Measurements from ENCODE around the gene ARL4D.
"Not testable (repeated sequence)": the region's sequence is repeated elsewhere in the genome, so short reads cannot be mapped to it uniquely, and the experiment has no call there.

The ARL4D gene

DNA sequence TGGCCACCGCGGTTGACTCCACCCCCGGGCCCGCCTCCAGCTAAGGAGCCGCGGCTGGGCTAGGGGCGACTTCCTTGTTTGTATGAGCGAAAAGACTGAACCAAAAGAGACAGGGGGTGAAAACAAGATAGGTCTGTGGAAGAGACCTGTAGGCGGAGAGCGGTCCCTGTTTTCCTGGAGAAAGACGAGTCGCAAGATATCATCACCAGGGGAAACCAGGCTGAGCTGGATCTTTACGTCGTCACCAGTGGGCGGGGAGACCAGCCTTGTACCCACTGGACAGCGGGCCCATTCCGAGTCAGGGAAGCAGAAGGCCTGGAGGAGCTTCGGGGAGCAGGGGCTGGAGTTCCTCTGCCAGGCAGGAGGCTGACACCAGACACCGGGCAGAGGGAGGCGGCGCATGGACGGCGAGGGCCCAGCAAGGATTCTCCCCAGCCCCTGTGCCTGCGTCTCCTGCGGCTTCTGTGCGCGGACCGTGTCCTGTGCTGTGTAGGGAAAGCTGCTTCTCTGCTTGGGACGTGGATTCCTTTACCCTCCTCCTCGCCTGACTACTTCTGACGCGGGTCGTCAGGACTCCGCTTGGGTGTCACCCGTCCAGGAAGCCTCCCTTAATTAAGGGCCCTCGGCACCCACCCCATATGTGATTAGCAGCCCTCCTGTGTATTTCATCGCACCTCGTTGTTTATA is 10.3 kb upstream of the ARL4D start:
- in situ Hi-C loops (cut with HindIII; ENCODE audit: low pct_ligation_motif_present, low pct_unique_long_range_greater_than_20kb, low sequenced_read_pairs): no loop called here
- DNase-seq: peak; percentile 90

DNA sequence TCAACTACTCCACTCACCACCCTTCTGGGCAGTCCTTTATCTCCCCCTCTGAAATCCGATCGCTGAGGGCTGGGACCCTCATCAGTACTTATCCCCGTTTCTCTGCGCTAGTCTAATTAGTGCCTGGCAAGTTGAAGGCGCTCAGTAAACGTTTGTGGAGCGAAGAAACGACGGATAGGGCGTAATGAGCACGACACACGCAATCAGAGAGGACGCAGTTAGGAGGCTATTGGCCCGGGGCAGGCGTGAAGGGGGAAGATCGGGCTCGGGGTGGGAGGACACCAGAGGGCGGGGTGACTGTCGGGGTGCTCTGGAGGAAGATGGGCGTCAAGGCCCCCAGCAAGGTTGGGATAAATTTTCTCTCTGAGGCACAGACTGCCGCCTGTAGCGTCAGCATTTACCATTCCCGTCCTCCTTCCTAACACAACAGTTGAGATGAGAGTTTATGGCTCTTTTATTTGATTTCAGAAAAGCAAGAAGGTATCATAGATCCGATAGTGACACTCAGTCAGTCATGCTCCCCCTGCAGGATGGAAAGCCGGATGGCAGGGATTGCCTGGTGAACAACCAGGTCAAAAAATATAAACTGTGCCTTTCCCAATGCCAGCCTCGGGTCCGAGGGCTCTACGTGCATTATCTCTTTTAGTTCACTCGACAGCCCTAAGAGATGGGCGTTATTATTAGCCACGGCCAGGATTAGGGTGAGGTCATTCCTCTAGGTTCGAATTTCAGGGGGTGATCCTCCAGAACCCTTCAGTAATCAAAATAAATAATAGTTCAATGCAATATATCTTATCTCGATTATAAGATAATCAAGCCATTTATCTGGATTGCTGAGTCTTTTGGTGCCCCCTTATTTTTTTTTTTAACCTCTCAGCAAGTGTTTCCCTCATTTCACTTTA is 9.5 kb upstream of the ARL4D start:
- peak; percentile 87 for DNase-seq
- in situ Hi-C loops (cut with HindIII; ENCODE audit: low pct_ligation_motif_present, low pct_unique_long_range_greater_than_20kb, low sequenced_read_pairs): no loop called here

DNA sequence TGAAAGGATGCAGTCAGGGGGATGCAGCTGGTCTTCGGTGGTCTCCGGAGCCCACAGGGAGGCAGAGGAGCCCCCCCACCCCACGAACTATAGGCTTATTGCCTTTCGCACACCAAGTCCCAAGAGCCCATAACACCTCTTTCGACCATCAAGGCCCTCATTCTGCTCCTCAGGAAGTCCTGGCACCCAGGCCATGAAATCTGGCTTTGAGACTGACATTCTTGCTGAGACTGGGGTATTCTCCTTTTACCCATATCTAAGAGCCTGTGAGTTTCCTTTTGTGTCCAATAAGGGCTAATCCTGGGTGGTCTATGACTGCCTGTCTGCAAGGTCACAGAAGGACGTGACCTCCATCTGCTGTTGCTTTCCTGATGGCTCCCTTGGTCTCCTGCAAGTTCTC is 6.4 kb upstream of the ARL4D start:
- DNase-seq: no peak
- in situ Hi-C loops (cut with HindIII; ENCODE audit: low pct_ligation_motif_present, low pct_unique_long_range_greater_than_20kb, low sequenced_read_pairs): no loop called here

DNA sequence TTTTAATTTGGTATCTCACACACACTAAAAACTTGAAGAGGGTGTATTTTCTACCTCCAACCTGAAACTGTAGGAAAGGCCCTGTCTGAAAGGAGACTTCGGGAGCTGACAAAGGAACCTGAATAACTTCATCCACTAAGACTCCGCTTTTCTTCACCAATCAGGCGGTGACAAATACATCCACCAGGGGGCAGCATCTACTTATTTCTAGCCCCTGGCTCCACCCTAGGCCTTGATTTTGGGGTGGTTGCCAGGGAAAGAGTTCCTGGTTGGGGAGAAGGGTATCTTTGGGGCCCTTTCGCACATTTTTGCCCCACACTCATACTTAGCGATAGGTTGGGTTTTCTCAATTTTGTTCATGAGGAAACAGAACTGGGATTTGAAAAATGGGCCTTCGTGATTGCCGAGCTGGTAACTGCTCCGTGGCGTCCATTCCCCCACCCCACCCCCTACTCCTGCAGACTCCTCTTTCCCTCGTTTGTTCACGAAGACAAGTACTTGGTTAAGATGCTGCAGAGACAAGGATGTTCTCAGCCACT is 4.8 kb upstream of the ARL4D start:
- peak; percentile 87 for DNase-seq
- in situ Hi-C loops (cut with HindIII; ENCODE audit: low pct_ligation_motif_present, low pct_unique_long_range_greater_than_20kb, low sequenced_read_pairs): no loop called here

DNA sequence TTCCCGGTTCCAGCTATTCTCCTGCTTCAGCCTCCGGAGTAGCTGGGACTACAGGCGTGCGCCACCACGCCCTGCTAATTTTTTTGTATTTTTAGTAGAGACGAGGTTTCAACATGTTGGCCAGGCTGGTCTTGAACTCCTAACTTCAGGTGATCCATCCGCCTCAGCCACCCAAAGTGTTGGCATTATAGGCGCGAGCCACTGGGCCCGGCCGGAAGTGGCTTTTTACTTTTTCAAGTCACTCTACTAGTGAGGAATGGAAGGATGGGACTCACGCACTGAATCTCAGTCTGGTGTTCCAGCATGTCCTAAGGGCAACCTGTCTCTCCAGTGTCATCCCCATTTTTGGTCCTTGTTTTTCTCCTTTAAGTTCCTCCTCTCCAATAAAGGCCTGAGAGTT is 4.1 kb upstream of the ARL4D start:
- DNase-seq; in situ Hi-C loops (cut with HindIII; ENCODE audit: low pct_ligation_motif_present, low pct_unique_long_range_greater_than_20kb, low sequenced_read_pairs): not testable (repeated sequence)

DNA sequence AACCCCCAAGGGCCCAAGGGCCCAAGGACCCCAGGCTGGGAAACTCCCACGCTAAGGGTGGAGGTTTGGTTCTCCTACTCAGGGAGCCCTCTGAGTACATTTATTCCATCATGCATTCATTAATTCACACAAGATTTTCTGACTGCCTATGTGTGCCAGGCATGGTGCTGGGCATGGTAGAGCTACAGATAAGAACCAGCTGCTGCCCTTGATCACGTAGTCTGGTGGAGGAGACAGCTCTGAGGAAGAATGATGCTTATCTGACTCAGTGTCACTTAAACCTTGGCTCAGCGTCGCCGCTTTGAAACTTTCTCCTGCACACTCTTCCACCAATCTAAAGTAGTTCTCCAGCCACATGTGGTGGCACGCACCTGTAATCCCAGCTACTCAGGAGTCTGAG is 3.6 kb upstream of the ARL4D start:
- in situ Hi-C loops (cut with HindIII; ENCODE audit: low pct_ligation_motif_present, low pct_unique_long_range_greater_than_20kb, low sequenced_read_pairs): no loop called here
- DNase-seq: no peak

DNA sequence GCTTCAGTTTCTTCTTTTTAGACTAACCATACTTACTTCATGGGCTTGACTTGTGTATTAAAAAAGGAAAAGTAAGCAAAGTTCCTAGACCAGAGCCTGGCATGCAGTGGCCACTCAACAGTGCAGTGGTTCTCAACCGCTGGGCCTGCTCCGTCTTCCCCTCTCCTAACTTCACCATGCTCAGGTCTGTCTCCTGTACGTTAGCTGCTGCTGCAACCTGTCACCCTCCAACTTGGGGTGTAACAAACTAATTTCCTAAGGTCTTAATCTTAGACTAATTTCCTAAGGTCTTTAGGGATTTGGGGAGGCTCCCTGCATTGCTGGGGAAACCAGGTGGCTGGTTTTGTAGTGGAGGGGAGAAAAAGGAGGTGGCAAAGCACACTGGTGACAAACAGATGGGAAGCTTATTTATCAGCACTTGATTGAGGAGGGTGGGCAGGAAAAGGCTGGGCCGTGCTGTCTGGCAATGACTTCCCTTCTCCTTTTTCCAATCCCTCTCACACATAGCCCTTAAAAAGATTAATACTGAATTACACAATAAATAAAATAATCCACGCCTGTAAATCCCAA is 2.2 kb upstream of the ARL4D start:
- in situ Hi-C loops (cut with HindIII; ENCODE audit: low pct_ligation_motif_present, low pct_unique_long_range_greater_than_20kb, low sequenced_read_pairs): no loop called here
- no peak for DNase-seq

DNA sequence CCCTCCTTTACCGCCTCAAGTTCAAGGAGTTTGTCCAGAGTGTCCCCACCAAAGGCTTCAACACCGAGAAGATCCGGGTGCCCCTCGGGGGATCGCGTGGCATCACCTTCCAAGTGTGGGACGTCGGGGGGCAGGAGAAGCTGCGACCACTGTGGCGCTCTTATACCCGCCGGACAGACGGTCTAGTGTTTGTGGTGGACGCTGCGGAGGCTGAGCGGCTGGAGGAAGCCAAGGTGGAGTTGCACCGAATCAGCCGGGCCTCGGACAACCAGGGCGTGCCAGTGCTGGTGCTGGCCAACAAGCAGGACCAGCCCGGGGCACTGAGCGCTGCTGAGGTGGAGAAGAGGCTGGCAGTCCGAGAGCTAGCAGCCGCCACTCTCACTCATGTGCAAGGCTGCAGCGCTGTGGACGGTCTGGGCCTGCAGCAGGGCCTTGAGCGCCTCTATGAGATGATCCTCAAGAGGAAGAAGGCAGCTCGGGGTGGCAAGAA is 1.1 kb downstream of the ARL4D start:
- no peak for DNase-seq
- in situ Hi-C loops (cut with HindIII; ENCODE audit: low pct_ligation_motif_present, low pct_unique_long_range_greater_than_20kb, low sequenced_read_pairs): no loop called here

DNA sequence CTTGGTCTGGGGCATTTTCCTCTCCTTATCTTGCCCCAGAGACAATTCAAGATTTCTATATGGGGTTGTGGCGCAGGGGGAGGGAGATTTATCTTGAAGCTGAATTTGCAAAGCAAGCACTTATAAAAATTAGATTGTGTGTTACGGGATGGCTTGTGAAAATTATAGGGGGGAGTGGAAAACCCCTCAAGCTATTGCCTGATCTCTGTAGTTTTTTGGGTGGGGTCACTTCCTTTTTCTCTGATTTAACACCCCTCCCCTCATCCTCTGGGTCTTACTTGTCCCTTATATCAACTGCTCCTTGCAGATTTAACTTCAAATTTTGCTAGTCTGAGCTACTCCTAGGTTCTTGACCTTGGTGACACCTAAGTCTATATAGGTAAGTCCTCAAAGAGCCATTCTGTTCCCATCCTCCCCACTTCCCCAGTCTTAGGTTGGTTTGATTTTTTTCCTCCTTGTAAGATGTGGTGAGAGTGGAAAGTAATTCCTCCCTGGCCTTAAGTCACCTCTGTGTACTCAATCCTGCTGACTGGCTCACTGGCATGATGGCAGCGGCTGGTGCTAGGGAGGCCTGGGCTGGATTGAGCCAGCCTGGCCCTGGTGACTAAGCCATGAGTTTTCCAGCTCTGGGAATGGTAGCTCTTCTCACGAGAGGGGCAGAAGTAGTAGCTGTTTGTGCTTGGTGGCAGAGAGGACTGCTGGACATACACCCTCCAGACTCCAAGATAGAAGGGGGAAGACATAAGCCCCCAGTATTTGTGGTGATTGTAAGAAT is 2.3 kb downstream of the ARL4D start:
- in situ Hi-C loops (cut with HindIII; ENCODE audit: low pct_ligation_motif_present, low pct_unique_long_range_greater_than_20kb, low sequenced_read_pairs): no loop called here
- peak; percentile 88 for DNase-seq

DNA sequence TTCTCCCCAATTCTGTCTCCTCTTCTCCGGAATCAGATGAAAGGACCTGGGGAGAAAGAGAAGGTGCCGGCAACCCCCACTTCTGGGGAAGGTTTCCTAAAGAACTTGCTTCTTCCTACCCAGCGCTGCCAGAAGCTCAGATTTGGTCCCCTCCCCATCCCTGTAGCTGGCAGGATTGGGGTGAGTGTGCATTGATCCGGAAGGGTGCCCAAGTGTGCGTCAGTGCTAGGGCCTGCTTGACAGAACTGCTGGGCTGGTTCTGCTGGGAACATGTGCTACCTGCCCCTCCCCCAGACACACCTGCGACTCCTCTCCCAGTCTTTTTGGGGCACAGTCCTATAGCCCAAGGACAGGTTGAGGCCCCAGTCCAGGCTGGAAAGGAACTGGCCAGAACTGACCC is 3.3 kb downstream of the ARL4D start:
- peak; percentile 76 for DNase-seq
- in situ Hi-C loops (cut with HindIII; ENCODE audit: low pct_ligation_motif_present, low pct_unique_long_range_greater_than_20kb, low sequenced_read_pairs): no loop called here

DNA sequence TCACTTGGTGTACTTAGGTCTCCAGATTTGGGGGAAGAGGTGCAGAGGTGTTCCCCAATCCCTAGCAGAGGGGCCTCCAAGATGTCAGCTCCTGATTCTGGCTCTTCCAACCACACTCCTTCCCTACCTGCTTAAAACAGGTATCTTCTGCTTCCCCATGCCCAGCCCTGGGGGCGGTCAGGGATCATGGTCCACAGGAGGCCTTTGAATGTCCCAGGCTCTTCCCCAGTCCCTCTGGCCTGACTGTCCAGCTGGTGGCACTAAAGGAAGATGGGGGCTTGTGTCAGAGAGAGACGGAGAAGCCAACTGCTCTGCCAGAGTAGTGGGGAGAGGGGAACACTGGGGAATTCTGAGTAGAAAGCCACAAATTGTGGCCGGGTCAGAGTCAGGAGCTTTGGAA is 3.8 kb downstream of the ARL4D start:
- DNase-seq: no peak
- in situ Hi-C loops (cut with HindIII; ENCODE audit: low pct_ligation_motif_present, low pct_unique_long_range_greater_than_20kb, low sequenced_read_pairs): no loop called here

DNA sequence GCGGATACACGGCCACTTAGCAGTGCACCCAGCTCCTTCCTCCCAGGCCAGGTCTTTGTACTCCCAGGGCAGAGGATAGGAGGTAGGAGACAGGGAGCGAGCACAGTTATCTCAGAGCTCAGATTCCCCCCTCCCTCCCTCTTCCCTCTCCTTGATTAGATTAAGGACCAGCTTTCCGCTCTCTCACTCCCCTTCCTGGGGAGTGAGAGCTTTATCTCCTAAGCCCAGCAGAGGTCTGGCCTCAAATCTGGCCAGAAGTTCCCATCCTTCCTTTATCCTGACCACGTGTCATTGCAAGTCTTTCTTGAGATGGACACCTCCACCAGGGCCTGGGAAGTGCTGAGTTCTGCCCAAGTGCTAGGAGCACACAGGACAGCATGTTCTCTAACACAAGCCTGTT is 5.1 kb downstream of the ARL4D start:
- in situ Hi-C loops (cut with HindIII; ENCODE audit: low pct_ligation_motif_present, low pct_unique_long_range_greater_than_20kb, low sequenced_read_pairs): no loop called here
- no peak for DNase-seq

DNA sequence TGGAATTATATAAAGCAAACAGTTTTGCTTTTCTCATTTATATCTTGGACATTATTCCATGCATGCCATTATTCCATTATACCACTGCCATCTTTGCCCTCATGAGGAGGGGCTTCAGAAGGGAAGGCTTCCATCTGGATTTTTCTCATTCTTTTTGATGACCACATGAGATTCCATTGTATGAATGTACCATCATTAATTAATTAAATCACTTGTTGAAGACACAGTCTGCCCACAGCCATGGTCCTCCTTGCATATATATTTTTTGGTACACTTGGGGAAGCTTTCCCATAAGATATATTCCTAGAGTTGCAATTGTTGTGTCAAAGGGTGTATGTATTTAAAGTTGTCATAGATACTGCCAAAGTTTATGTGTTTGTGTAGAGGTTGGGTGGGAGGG is 7.1 kb downstream of the ARL4D start:
- no peak for DNase-seq
- in situ Hi-C loops (cut with HindIII; ENCODE audit: low pct_ligation_motif_present, low pct_unique_long_range_greater_than_20kb, low sequenced_read_pairs): no loop called here

DNA sequence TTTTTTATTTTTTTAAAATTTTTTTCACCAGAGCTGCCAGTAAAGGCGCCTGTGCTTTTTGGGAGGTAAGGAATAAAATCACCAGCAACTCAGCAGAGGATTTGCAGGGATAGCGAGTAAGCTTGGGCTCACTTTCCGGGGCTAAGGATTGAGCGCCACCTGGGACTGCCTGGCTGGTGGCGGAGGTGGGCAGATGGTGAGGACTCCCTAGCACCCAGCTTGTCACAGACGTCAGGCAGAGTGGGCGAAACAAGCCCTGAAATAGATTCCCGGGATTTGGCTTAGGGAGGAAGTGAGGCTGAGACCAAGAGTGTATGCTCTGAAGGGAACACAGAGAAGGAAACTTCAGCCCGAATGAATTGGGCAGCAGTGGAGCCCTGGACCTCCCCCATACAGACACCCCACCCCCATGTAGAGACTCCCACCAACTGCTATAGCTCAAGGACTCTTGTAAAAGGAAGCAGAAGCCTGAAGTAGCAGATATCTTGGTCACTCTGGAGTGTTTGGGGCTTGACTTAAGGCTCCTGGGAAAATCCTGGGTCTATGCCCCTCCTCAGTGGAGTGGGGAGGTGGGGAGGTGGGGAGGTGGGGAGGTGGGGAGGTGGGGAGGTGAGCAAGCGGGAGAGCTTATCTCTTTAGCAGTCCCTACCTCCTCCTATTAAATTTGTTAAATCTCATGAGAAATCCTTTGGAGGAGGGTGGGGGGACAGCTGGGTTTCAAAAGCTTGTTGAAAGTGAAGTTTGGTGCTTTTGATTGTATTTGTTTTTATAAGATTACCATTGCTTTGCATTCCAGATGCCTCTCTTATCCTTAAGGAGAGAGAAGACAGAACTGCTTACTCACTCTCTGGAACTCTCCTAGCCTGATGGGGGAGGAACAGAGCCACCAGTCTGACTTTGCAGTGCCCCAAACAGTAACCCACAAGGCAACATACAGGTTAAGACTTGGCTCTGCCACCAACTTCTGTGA is 8.2 kb downstream of the ARL4D start:
- DNase-seq: no peak
- in situ Hi-C loops (cut with HindIII; ENCODE audit: low pct_ligation_motif_present, low pct_unique_long_range_greater_than_20kb, low sequenced_read_pairs): no loop called here

DNA sequence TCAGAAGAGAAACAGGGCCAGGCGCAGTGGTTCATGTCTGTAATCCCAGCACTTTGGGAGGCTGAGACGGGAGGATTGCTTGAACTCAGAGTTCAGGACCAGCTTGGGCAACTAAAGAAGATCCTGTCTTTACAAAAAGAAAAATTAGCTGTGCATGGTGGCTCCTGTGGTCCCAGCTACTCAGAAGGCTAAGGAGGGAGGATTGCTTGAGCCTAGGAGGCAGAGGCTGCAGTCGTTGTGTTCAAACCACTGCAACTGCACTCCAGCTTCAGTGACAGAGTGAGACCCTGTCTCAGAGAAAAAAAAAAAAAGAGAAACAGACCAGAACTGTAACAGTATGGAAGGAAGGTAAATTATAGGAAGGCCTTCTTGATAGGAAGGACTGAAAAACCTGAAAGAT is 10.3 kb downstream of the ARL4D start:
- in situ Hi-C loops (cut with HindIII; ENCODE audit: low pct_ligation_motif_present, low pct_unique_long_range_greater_than_20kb, low sequenced_read_pairs): no loop called here
- DNase-seq: no peak

DNA sequence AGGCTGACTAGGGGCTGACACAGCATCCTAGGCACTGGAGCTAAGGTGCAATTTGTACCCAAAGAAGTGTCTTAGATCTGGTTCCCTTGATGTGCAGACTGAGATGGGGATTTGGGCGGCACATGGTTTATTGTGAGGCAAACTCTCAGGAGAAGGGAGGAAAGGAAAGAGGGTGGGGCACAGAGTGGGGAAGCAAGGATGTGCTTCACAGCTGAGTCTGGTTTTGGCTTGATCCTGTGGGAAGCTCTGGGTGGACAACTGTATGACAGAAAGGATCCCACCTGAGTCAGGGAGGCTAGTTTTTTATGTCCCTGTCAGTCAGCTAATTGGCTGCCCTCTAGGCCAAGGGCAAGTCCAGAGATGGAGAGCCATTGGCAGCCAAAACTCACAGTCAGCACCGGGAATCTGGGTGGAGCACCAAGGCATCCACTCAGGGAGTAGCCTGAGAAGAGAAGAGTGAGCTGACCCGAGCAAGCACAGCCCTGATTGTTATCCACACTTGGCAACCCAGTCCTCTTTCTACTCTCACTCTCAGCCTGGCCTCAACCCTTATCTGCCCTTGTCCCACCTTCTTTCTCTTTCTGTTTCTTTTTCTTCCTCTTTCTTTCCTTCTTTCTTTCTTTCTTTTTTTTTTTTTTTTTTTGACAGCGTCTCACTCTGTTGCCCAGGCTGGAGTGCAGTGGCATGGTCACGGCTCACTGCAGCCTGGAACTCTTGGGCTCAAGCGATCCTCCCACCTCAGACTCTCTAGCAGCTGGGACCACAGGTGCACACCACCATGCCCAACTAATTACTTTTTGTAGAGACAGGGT is 12.0 kb downstream of the ARL4D start:
- DNase-seq: peak; percentile 22
- in situ Hi-C loops (cut with HindIII; ENCODE audit: low pct_ligation_motif_present, low pct_unique_long_range_greater_than_20kb, low sequenced_read_pairs): no loop called here

DNA sequence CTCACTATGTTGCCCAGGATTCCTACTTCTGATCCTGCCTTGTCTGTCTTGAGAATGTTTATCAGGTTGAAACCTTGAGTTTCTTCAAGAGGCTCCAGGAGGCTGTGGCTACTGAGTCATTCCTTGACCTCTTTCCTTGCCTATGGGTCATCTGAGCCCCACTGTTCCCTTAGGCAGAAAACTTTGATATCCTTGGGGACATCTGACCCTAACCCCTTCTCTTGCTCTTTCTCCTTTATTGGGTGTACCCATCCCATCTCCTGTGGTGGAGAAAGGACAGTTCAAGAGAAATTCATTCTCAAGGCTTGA is 12.5 kb downstream of the ARL4D start:
- in situ Hi-C loops (cut with HindIII; ENCODE audit: low pct_ligation_motif_present, low pct_unique_long_range_greater_than_20kb, low sequenced_read_pairs): no loop called here
- DNase-seq: peak; percentile 42
